Prostate gland (tissue), 2 donors: Measurements from ENCODE around the gene SS18L1. TPM values are rescaled to one million over a fixed set of nuclear protein-coding genes. Genes with fewer than 3 reads are reported as not detected.

Source experiments
- DNase-seq: peaks from one replicate; pipeline ENCODE4 v3.0.0-alpha.2; 2019; ENCODE audit warnings: low spot score
- H3K27ac ChIP-seq, 2 donors: fragments of 200-600 bp; sonication (generic); 2 replicates each; pipeline ENCODE4 v1.5.1; 2017 to 2019
- H3K27me3 ChIP-seq: fragments of 200-600 bp; sonication (generic); replicated peaks from 2 replicates; pipeline ENCODE4 v1.5.1; 2019; ENCODE audit not compliant: insufficient read depth
- H3K36me3 ChIP-seq, 2 donors: fragments of 200-600 bp; sonication (generic); 1 replicate in 1 of 2; 2 replicates in 1 of 2; pipeline versions ENCODE4 v1.5.1 to v1.8.1; 2017 to 2019
- H3K4me1 ChIP-seq: fragments of 200-600 bp; sonication (generic); replicated peaks from 2 replicates; pipeline ENCODE4 v1.5.1; 2019
- H3K4me3 ChIP-seq, 2 donors: fragments of 200-600 bp; sonication (generic); 2 replicates each; pipeline ENCODE4 v1.5.1; 2017 to 2019
- H3K9me3 ChIP-seq: fragments of 200-600 bp; sonication (generic); 2 replicates; pipeline ENCODE4 v1.5.1; 2017
- POLR2A ChIP-seq: fragments of 450-650 bp; IDR thresholded peaks from one replicate; pipeline ENCODE4 v1.6.1; 2016; ENCODE audit warnings: antibody characterized with exemption, mild to moderate bottlenecking
- POLR2AphosphoS5 ChIP-seq: sonication (generic); formaldehyde crosslinking; IDR thresholded peaks from one replicate; pipeline ENCODE4 v1.6.1; 2017; ENCODE audit warnings: antibody characterized with exemption
- WGBS: methylation state at CpG from one replicate; pipeline ENCODE4 v1.1.5; 2018; 5-methylcytosine and 5-hydroxymethylcytosine counted together
- intact Hi-C: fragments of 100-400 bp; cut with DNase I; formaldehyde crosslinking; loops from one replicate; pipeline ENCODE4 v1.14.2; 2022
- total RNA-seq, 2 donors: library from RNA; depleted of rRNA; stranded (reverse); fragments of >200 nt; gene quantifications; one replicate each; pipeline ENCODE4 v1.1.0, GENCODE V29; 2016
- TF ChIP-seq, protein P1 (sequence below), 4 experiments: fragments of 200-600 bp in 2 of 4; fragments of 450-650 bp in 2 of 4; sonication (generic) in 2 of 4; IDR thresholded peaks; 1 replicate in 3 of 4; 2 replicates in 1 of 4; pipeline ENCODE4 v1.5.1; 2016 to 2019; ENCODE audit warnings: antibody characterized with exemption in 4 of 4, mild to moderate bottlenecking in 2 of 4, moderate library complexity in 2 of 4

SS18L1 gene
- total RNA-seq, 2 donors from 2014 or later: 17.9 to 32.7 TPM

DNA sequence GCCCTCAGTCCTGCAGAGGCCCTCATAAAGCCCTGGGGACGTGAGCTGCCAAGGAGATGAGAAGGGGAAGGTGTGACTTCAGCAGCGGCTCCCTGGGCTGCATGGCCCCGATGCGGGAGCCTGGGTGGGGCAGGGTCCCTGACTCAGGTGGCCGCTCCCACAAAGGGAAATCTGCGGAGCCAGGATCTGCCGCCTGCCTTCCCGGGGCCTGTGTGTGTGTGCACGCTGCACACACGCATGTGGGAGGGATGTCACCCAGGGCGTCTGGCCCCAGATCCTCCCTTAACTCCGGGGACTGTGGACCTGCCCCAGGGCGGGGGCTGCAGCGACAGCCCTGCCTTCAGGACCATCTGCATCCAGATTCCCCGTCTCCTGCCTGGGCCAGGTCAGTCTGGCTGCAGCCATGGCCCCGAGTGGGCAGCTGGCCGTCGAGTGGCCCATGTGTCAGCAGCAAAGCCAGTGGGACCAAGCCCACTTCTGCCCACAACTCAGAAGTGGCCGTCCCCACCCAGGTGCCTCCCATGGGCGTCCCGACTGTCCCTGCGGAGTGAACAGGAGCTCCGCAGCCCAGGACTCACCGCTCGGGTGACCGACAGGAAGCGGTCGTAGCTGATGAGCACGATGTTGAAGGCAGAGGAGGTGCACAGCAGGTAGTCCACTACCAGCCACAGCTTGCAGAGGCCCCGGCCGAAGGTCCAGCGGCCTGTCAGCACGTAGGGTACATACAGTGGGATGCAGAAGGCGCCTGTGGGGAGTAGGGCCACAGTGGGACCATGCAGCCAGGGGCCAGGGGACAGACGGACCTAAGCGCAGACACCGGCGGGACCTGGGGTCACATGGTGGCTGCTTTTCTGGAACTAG is 74.6 kb downstream of the SS18L1 start:
- Histone ChIP-seq H3K4me3 (no peak overlapping the region), H3K4me1 (peaks cover 28% of the 10 kb centered on the region), H3K27me3 (peaks cover 20% of the 10 kb centered on the region), H3K27ac (no peak overlapping the region), H3K36me3 (no peaks in the 10 kb centered on the region), H3K9me3 (no peaks in the 10 kb centered on the region)
- WGBS: 51% methylated on average over 21 of the region's 38 CpGs
- TF ChIP-seq, protein P1, sequence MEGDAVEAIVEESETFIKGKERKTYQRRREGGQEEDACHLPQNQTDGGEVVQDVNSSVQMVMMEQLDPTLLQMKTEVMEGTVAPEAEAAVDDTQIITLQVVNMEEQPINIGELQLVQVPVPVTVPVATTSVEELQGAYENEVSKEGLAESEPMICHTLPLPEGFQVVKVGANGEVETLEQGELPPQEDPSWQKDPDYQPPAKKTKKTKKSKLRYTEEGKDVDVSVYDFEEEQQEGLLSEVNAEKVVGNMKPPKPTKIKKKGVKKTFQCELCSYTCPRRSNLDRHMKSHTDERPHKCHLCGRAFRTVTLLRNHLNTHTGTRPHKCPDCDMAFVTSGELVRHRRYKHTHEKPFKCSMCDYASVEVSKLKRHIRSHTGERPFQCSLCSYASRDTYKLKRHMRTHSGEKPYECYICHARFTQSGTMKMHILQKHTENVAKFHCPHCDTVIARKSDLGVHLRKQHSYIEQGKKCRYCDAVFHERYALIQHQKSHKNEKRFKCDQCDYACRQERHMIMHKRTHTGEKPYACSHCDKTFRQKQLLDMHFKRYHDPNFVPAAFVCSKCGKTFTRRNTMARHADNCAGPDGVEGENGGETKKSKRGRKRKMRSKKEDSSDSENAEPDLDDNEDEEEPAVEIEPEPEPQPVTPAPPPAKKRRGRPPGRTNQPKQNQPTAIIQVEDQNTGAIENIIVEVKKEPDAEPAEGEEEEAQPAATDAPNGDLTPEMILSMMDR (IDR thresholded peaks at IDR 0.05): no peak
- TF ChIP-seq POLR2A (no peak), POLR2AphosphoS5 (no peak)
- DNase-seq: no peak
- intact Hi-C loops: no loop called here

DNA sequence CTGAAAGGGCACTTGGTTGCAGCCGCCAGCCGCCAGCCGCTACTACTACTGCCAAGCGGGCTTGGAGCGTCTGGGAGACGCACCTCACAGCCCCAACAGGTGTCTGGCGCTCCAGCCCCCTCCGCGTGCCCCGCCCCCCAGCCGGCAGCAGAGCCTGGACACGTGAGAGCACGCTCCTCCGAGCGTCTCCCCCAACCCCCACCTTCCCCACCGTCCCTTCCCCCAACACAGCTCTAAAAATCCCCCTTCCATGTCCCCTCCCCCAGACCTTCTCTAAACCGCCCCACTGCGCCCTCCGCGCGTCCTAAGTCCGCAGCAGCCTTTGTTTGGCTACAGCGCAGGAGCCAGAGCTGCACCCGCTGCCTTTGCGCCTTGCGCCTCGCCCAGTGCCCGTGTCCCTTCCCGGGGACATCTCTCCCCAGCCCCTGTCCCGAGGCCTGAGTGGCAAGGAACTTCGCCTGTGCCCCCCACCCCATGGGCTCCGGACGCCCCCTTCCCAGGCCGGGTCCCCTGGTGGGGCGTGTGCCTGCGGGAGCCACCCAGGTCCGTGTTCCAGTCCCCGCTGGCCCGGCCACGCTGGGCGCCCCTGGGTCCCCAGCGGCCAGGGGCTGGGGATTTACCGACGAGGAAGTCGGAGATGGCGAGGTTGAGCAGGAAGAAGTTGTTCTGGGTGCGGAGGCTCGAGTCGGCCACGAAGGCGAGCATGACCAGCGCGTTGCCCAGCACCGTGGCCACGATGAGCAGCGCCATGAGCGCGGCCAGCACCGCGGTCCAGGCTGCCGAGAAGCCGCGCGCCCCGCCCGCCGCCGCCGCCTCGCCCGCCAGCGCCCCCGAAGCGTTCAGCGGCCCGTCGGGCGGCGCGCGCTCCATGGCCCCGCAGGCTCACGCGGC is 75.8 kb downstream of the SS18L1 start:
- DNase-seq: no peak
- intact Hi-C loops: no loop called here
- WGBS: 2% methylated on average over 64 of the region's 84 CpGs
- Histone ChIP-seq H3K36me3 (no peaks in the 10 kb centered on the region), H3K27me3 (peaks cover 22% of the 10 kb centered on the region), H3K9me3 (no peaks in the 10 kb centered on the region), H3K4me3 (peak overlapping the region; percentile 17 to 36), H3K4me1 (peaks cover 28% of the 10 kb centered on the region), H3K27ac (no peak overlapping the region)
- no peak for TF ChIP-seq POLR2AphosphoS5
- no peak for TF ChIP-seq POLR2A
- TF ChIP-seq, protein P1 (IDR thresholded peaks at IDR 0.05): no peak

DNA sequence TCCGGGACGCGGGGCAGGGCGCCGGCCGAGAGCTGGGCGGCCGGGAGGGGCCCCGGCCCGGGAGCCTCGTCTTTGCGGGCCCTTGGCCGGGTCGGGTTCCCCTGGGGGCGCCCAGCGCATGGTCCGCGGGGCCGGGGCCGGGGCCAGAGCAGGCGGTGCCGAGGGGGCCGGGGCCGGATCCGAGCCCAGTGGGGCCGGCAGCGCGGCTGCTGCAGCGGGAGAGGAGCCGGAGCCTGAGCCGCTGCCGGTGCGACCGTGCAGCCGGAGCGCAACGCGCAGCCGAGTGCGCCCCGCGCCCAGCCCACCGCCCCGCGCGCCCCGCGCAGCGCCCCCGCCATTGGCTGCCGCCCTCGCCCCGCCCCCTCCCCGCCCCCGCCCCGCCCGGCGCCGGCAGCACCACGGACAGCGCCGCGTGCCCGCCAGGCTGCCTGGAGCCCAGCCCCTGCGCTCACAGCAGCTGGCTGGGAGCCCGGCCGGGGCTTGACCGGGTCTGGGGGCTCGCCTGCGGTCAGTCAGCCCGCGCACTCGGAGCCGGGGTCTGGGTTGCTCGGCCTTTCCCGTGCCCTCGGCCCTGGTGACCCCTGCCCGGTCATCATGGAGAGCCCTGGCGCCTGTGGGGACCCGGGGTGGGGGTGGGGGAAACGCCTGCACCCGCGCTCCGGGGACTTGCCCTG is 76.6 kb downstream of the SS18L1 start, which contains the start of gene HRH3:
HRH3 (minus strand) TSS at position 287 of the 674 bp plus-strand sequence. CDS start 308 bp downstream, outside the sequence.
- Histone ChIP-seq H3K27ac (no peak within 1 kb of the TSS), H3K4me1 (peaks cover 22% of the 10 kb centered on the region), H3K36me3 (no peaks in the 10 kb centered on the region), H3K4me3 (peak within 1 kb of the TSS; percentile 17 to 36), H3K27me3 (peaks cover 22% of the 10 kb centered on the region), H3K9me3 (no peaks in the 10 kb centered on the region)
- intact Hi-C loops: no loop called here
- 0% methylated on average over 33 of the region's 84 CpGs for WGBS
- TF ChIP-seq POLR2A (no peak), POLR2AphosphoS5 (no peak)
- TF ChIP-seq, protein P1 (IDR thresholded peaks at IDR 0.05): no peak
- DNase-seq: no peak

DNA sequence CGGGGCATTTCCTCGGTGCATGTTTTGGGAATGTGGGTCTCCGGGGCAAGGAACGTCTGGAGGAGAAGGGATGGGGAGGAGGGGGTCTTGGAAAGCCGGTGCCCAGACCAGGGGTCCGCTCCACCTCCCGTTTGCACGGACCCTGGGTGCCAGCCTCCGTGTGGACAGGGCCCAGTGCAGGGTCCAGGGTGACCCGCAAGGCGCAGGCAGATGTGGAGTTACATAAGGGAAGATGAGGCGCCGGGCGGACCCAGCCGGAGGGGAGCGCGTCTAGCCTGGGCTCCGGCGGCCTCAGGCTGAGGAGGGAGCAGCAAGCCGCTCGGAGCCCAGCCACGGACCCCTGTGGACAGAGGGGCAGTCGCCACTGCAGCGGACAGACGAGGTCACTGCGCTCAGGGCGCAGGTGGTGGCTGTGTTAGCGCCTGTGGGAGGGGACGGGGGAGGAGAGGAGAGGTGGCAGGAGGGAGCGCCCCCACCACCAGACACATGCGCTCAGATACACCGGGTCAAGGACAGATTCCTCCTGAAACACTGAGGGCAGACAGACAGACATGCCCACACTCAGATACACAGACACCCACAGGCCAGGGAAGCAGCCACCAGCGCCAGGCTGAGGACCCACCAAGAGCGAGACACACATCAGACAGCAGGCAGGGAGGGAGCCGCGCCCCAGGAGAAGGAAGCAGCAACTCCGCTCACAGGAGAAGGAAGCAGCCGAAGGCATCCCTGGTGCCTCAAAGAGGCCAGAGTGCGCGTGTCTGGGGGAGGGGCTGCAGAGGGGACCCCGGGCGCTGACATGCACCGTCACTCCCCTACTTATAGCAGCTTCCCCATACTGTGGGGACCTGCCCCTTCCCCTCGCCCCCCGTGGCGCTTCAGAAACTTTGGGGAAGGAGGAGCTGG is 77.3 kb downstream of the SS18L1 start:
- DNase-seq: no peak
- WGBS: 3% methylated on average over 38 of the region's 46 CpGs
- H3K4me3 ChIP-seq: no peak overlapping the region
- peaks cover 16% of the 10 kb centered on the region for H3K4me1 ChIP-seq
- H3K36me3 ChIP-seq: no peaks in the 10 kb centered on the region
- H3K9me3 ChIP-seq: no peaks in the 10 kb centered on the region
- intact Hi-C loops: no loop called here
- TF ChIP-seq, protein P1 (IDR thresholded peaks at IDR 0.05): no peak
- TF ChIP-seq POLR2A: no peak
- TF ChIP-seq POLR2AphosphoS5: no peak
- peaks cover 22% of the 10 kb centered on the region for H3K27me3 ChIP-seq
- no peak overlapping the region for H3K27ac ChIP-seq
